GM12878 (cell line): ENCODE measurements around the gene TFCP2. TPM values are rescaled to one million over a fixed set of nuclear protein-coding genes. Genes with fewer than 3 reads are reported as not detected.

ENCODE experiments used
- BACH1 ChIP-seq: fragments of 450-650 bp; IDR thresholded peaks from 2 replicates; pipeline ENCODE4 v1.6.1; 2017; ENCODE audit warnings: mild to moderate bottlenecking, borderline replicate concordance
- BRCA1 ChIP-seq: IDR thresholded peaks from 2 replicates; pipeline ENCODE4 v1.6.1; 2011; ENCODE audit warnings: low read depth, low read length, improper control_type of control experiment
- EED ChIP-seq: sonication (generic); IDR thresholded peaks from 2 replicates; pipeline ENCODE4 v1.6.1; 2016; ENCODE audit warnings: antibody characterized with exemption, low read depth
- HSF1 ChIP-seq: fragments of 150-350 bp; IDR thresholded peaks from 2 replicates; pipeline ENCODE4 v1.6.1; 2014; ENCODE audit warnings: mild to moderate bottlenecking, low read depth, low read length
- IKZF1 ChIP-seq: fragments of 450-650 bp; conservative IDR thresholded peaks from 2 replicates; pipeline ENCODE4 v1.6.1; 2017; ENCODE audit warnings: antibody characterized with exemption, mild to moderate bottlenecking
- IRF4 ChIP-seq: IDR thresholded peaks from 2 replicates; pipeline ENCODE4 v1.6.1; 2011; ENCODE audit warnings: low read depth, low read length
- JUNB ChIP-seq: IDR thresholded peaks from 2 replicates; pipeline ENCODE4 v1.6.1; 2016; ENCODE audit warnings: antibody characterized with exemption, mild to moderate bottlenecking
- JUND ChIP-seq: IDR thresholded peaks from 2 replicates; pipeline ENCODE4 v1.6.1; 2012; ENCODE audit warnings: low read depth, mild to moderate bottlenecking, low read length, improper control_type of control experiment, moderate library complexity
- MEF2A ChIP-seq: IDR thresholded peaks from 2 replicates; pipeline ENCODE4 v1.6.1; 2011; ENCODE audit warnings: low read depth, mild to moderate bottlenecking, low read length, moderate library complexity; ENCODE audit not compliant: insufficient read depth
- PML ChIP-seq: IDR thresholded peaks from 2 replicates; pipeline ENCODE4 v1.6.1; 2012; ENCODE audit warnings: low read length, inconsistent platforms
- PRDM15 ChIP-seq: fragments of 450-650 bp; formaldehyde crosslinking; IDR thresholded peaks from 2 replicates; pipeline ENCODE4 v1.4.0; 2020; ENCODE audit warnings: mild to moderate bottlenecking, moderate library complexity
- REST ChIP-seq: IDR thresholded peaks from 2 replicates; pipeline ENCODE4 v1.6.1; 2012; ENCODE audit warnings: mild to moderate bottlenecking, low read depth, low read length
- SUPT20H ChIP-seq: IDR thresholded peaks from 2 replicates; pipeline ENCODE4 v1.6.1; 2011; ENCODE audit warnings: low read depth, mild to moderate bottlenecking, low read length, moderate library complexity, borderline replicate concordance; ENCODE audit not compliant: control insufficient read depth
- TCF3 ChIP-seq: IDR thresholded peaks from 2 replicates; pipeline ENCODE4 v1.6.1; 2012; ENCODE audit warnings: low read depth, mild to moderate bottlenecking, low read length, borderline replicate concordance; ENCODE audit not compliant: insufficient read depth
- ZBTB33 ChIP-seq: fragments of 450-650 bp; IDR thresholded peaks from 2 replicates; pipeline ENCODE4 v1.6.1; 2017; ENCODE audit warnings: mild to moderate bottlenecking
- ZZZ3 ChIP-seq: IDR thresholded peaks from 2 replicates; pipeline ENCODE4 v1.6.1; 2011; ENCODE audit warnings: low read depth; ENCODE audit not compliant: control insufficient read depth, insufficient read length
- polyA plus RNA-seq, 11 experiments: library from polyadenylated mRNA; depleted of rRNA in 4 of 11; unstranded in 6 of 11; stranded (reverse) in 5 of 11; fragments of >200 nt; fragmentation: Nextera tagmentation in 4 of 11; fragmentation: Illumina TruSeq in 1 of 11; extraction: Ambion mirVana in 4 of 11; extraction: Trizol in 1 of 11; gene quantifications; 1 replicate in 1 of 11; 2 replicates in 10 of 11; pipeline versions ENCODE4 v1.2.1 to v1.2.3, GENCODE V29; 2011 to 2016; ENCODE audit warnings: inconsistent platforms in 2 of 11, missing spikeins in 2 of 11, low read depth in 1 of 11
- total RNA-seq, 4 experiments: library from RNA; depleted of rRNA in 3 of 4; stranded (reverse); fragments of >200 nt in 3 of 4; fragmentation: Illumina TruSeq in 1 of 4; extraction: Trizol in 1 of 4; gene quantifications; 2 replicates each; pipeline versions ENCODE4 v1.2.1 to v1.2.3, GENCODE V29; 2013 to 2021
- TF ChIP-seq, protein P1 (sequence below): fragments of 450-650 bp; IDR thresholded peaks from 2 replicates; pipeline ENCODE4 v1.6.1; 2017; ENCODE audit warnings: borderline replicate concordance

Gene TFCP2
- total and polyA plus RNA-seq, 10 of the 15 experiments (the other 5 are each of a cell fraction or from before 2014, with no cell fraction given): 5.8 to 29.7 (median 14.2) TPM

- TF ChIP-seq BRCA1 (no peak), JUND (no peak; the same call in 1 of the 2 replicates), JUNB (no peak), BACH1 (no peak), EED (peak; percentile 77), IKZF1 (peak; percentile 93), ZBTB33 (0 out of 2 replicates have a peak, but pooled peaks have one; percentile 16), MEF2A (no peak), PRDM15 (no peak), TCF3 (peak; percentile 68), HSF1 (no peak), ZZZ3 (no peak), SUPT20H (no peak), REST (peak; percentile 66), IRF4 (no peak), PML (peak; percentile 89)
- TF ChIP-seq, protein P1, sequence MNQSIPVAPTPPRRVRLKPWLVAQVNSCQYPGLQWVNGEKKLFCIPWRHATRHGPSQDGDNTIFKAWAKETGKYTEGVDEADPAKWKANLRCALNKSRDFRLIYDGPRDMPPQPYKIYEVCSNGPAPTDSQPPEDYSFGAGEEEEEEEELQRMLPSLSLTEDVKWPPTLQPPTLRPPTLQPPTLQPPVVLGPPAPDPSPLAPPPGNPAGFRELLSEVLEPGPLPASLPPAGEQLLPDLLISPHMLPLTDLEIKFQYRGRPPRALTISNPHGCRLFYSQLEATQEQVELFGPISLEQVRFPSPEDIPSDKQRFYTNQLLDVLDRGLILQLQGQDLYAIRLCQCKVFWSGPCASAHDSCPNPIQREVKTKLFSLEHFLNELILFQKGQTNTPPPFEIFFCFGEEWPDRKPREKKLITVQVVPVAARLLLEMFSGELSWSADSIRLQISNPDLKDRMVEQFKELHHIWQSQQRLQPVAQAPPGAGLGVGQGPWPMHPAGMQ: no peak
Observed at GRCh38 chr12:51047655-51048540, 125.0 kb downstream of the TFCP2 start, which contains the start of gene LETMD1 (continued).
